Heart left ventricle (tissue), 16 donors: ENCODE results near the gene TMEM94. TPM values are rescaled to one million over a fixed set of nuclear protein-coding genes. Genes with fewer than 3 reads are reported as not detected.

Source experiments
- ATAC-seq, 4 donors: fragments of 200-7000 bp; cut with Tn5 transposase; one replicate each; pipeline ENCODE4 v1.9.1; 2020 to 2022; ENCODE audit warnings: moderate library complexity in 4 of 4, mild to moderate bottlenecking in 3 of 4, moderate number of reproducible peaks in 1 of 4
- DNase-seq, 5 donors: peaks; one replicate each; pipeline ENCODE4 v3.0.0-alpha.2; 2020
- H3K27ac ChIP-seq, 12 donors: fragments of 200-600 bp; sonication (generic) in 4 of 12; one replicate each; pipeline versions ENCODE4 v1.5.0 to v1.8.0; 2016 to 2022; ENCODE audit warnings: mild to moderate bottlenecking in 2 of 12
- H3K27me3 ChIP-seq, 9 donors: fragments of 200-600 bp; sonication (generic) in 2 of 9; one replicate each; pipeline versions ENCODE4 v1.5.1 to v1.8.0; 2016 to 2022; ENCODE audit warnings: mild to moderate bottlenecking in 3 of 9
- H3K36me3 ChIP-seq, 9 donors: fragments of 200-600 bp; sonication (generic) in 2 of 9; one replicate each; pipeline versions ENCODE4 v1.5.0 to v1.8.0; 2018 to 2022; ENCODE audit warnings: mild to moderate bottlenecking in 2 of 9
- H3K4me1 ChIP-seq, 12 donors: fragments of 200-600 bp; sonication (generic) in 4 of 12; one replicate each; pipeline versions ENCODE4 v1.5.0 to v1.8.0; 2016 to 2022; ENCODE audit warnings: mild to moderate bottlenecking in 3 of 12
- H3K4me3 ChIP-seq, 12 donors: fragments of 200-600 bp; sonication (generic) in 4 of 12; one replicate each; pipeline versions ENCODE4 v1.5.0 to v1.8.0; 2017 to 2022; ENCODE audit warnings: mild to moderate bottlenecking in 9 of 12, moderate library complexity in 4 of 12
- H3K9me3 ChIP-seq, 12 donors: fragments of 200-600 bp; sonication (generic) in 4 of 12; one replicate each; pipeline versions ENCODE4 v1.5.0 to v1.8.0; 2016 to 2022; ENCODE audit warnings: mild to moderate bottlenecking in 1 of 12
- POLR2A ChIP-seq, 2 donors: fragments of 450-650 bp; IDR thresholded peaks; one replicate each; pipeline ENCODE4 v1.6.1; 2017; ENCODE audit warnings: antibody characterized with exemption in 2 of 2, mild to moderate bottlenecking in 2 of 2, moderate library complexity in 2 of 2
- WGBS, 4 donors: extraction: QIAGEN DNeasy Blood & Tissue Kit in 2 of 4; methylation state at CpG; one replicate each; pipeline versions ENCODE4 v1.1.5 to v1.1.7; 2013 to 2018; 5-methylcytosine and 5-hydroxymethylcytosine counted together
- intact Hi-C, 10 donors: fragments of 100-400 bp; cut with DNase I; formaldehyde crosslinking; loops; one replicate each; pipeline versions ENCODE4 v1.11.1 to v1.14.2; 2022
- polyA plus RNA-seq, 2 donors: library from polyadenylated mRNA; stranded (reverse); fragments of 200-250 nt; gene quantifications; one replicate each; pipeline ENCODE4 v1.2.3, GENCODE V29; 2013
- total RNA-seq, 9 donors: library from RNA; depleted of rRNA in 2 of 9; stranded (reverse); fragments of >200 nt in 2 of 9; fragmentation: NEBNext Ultra II Directional in 3 of 9; extraction: Animal tissue kit (Norgen Biotek cat#: 25700) in 3 of 9; gene quantifications; one replicate each; pipeline versions ENCODE4 v1.1.0 to v1.2.4, GENCODE V29; 2016 to 2023
- TF ChIP-seq, protein P1 (sequence below), 12 donors: fragments of 200-600 bp; sonication (generic) in 4 of 12; IDR thresholded peaks; one replicate each; pipeline versions ENCODE4 v1.5.0 to v1.8.0; 2018 to 2022; ENCODE audit warnings: antibody characterized with exemption in 12 of 12, mild to moderate bottlenecking in 5 of 12
- donor health status: ischemic (EF 13 %, LVEDD 7.1; RV severe dilation, severe dysfunction).
- donor health status: healthy with polysubstance abuse.
- donor health status: DM: no; HTN: yes; CAD: no.
- donor health status: DM: no; HTN: no; CAD: no.
- donor health status: ischemic (EF 25% LVEDD 6.9; RV normal size, moderate dysfunction).
- donor health status: ischemic (EF 25% LVEDD 5.7; RV mildly dilated, moderate dysfunction).
- donor health status: healthy.
- donor health status: DM: yes; HTN: yes; CAD: no.
- donor health status: ischemic (EF 35%, LVEDD 5.7; RV mildly dilated, moderate dysfunction).
- donor health status: nonischemic (EF 11% LVEDD 7.7; RV severe dilation, severe dysfunction).
- donor health status: DM: yes; HTN: yes; CAD: no.
- donor health status: PGD.
- donor health status: ischemic (EF 29% LVEDD 5.4; RV normal size, mild dysfunction).
- donor health status: nonischemic (EF 23%, LVEDD 6.1; RV moderate dilation, normal function).

TMEM94 gene
- total and polyA plus RNA-seq, 11 donors = 34.1 to 130 (median 47.3) TPM

DNA sequence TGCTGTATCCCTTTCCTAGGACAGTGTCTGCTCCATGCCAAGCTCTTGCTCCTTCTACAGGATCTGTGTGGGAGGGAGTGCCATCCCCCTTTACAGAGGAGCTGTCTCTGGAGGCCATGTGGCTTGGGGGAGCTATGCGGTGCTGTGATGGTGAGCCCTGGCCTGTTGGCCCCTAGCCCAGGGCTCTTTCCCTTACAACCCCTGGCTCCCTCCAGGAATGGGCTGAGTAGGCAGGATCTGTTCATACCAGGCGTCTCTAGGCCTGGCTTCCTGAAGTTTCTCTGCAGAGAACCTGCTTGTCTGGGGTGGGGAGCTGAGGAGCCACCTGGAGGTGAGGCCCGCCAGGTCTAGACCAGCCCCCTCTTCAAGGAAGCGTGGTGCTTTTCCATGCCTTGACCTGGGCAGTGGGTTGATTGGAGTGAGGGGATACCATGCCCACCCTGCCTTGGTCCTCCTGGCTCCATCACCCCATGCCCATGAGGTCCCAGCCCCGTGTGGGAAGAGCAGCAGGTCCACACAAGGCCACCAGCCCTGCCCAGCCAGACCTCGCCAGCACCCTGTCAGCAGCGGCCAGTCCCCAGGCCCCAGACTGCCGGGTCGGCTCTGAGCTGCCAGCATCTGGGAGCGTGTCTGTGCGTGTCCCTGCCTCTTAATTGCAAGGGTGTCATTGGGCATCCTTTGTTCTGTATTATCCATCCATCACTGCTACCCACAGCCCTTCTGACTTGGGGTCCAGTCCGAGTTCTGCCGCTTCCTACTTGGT, 83.7 kb downstream of the TMEM94 start:
- H3K4me3 ChIP-seq = no peak overlapping the region
- H3K9me3 ChIP-seq = no peaks in the 10 kb centered on the region
- DNase-seq (no peak), ATAC-seq (peak; percentile 23 to 50 (median 34))
- no peaks in the 10 kb centered on the region for H3K36me3 ChIP-seq
- TF ChIP-seq, protein P1, sequence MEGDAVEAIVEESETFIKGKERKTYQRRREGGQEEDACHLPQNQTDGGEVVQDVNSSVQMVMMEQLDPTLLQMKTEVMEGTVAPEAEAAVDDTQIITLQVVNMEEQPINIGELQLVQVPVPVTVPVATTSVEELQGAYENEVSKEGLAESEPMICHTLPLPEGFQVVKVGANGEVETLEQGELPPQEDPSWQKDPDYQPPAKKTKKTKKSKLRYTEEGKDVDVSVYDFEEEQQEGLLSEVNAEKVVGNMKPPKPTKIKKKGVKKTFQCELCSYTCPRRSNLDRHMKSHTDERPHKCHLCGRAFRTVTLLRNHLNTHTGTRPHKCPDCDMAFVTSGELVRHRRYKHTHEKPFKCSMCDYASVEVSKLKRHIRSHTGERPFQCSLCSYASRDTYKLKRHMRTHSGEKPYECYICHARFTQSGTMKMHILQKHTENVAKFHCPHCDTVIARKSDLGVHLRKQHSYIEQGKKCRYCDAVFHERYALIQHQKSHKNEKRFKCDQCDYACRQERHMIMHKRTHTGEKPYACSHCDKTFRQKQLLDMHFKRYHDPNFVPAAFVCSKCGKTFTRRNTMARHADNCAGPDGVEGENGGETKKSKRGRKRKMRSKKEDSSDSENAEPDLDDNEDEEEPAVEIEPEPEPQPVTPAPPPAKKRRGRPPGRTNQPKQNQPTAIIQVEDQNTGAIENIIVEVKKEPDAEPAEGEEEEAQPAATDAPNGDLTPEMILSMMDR (IDR thresholded peaks at IDR 0.05) = no peak
- no peak for TF ChIP-seq POLR2A (IDR thresholded peaks at IDR 0.05)
- intact Hi-C loops = loop anchor here in 1 of 10 donors (10.0 kb wide), 1 partner anchor 225 kb away; no protein-coding TSS in a partner anchor
- 84 to 94% (median 87%) methylated on average over 9 to 13 of the region's 13 CpGs for WGBS, 4 donors
- no peaks in the 10 kb centered on the region for H3K27me3 ChIP-seq
- H3K27ac ChIP-seq = no peak overlapping the region
- no peaks in the 10 kb centered on the region for H3K4me1 ChIP-seq

DNA sequence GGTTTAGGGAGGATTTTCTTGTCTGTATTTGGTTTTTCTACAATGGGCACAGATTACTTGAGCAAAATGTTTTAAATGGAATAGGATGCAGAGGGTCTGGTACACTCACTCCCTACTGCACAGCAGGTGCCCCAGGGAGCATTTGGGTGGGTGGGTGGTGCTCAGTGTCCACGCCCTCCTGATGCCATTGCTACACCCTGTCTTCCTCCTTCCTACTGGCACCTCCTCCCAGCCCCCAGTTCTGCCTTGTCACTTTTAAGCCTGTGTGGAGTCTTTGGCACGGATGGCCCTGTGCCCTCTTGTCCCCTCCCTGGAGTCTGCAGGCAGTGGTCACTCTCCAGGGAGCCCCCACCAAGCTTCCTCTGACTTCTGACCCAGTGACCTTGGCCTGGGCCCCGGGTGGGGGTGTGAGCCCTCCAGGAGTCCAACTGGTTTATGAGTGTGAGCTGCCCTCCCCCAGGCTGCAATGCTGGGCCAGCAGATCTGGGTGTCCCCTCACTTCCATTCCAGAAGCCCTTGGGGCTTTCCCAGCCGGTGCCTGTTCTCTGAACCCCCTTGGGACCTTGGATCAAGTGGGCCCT, 84.6 kb downstream of the TMEM94 start:
- H3K4me3 ChIP-seq = no peak overlapping the region
- intact Hi-C loops = no loop called here
- ATAC-seq (no peak), DNase-seq (no peak)
- TF ChIP-seq, protein P1 (IDR thresholded peaks at IDR 0.05) = no peak
- no peak for TF ChIP-seq POLR2A (IDR thresholded peaks at IDR 0.05)
- no peaks in the 10 kb centered on the region for H3K4me1 ChIP-seq
- H3K27ac ChIP-seq = no peak overlapping the region
- no peaks in the 10 kb centered on the region for H3K27me3 ChIP-seq
- no peaks in the 10 kb centered on the region for H3K36me3 ChIP-seq
- H3K9me3 ChIP-seq = no peaks in the 10 kb centered on the region
- WGBS, 4 donors = 63 to 72% (median 68%) methylated on average over 3 to 4 of the region's 4 CpGs

DNA sequence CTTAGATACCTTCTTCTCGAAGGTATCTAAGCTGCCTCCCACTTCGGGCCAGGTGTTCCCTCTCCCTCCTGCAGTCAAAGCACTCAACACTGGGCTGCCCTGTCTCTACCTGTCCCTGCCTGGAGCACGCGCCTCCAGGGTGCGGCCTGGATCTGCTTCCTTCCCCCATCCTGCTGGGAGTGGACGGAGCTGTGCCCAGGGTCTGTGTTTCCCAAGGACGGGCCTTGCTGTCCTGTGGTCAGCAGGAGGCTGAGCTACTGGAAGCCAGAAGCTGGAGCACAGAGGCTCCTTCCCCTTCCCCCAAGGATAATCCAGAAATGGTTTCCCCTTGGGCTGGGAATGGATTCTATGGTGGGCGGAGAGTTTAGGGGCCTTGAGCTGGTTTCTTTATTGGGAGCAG, 85.8 kb downstream of the TMEM94 start:
- H3K27ac ChIP-seq = no peak overlapping the region
- no peaks in the 10 kb centered on the region for H3K36me3 ChIP-seq
- intact Hi-C loops = no loop called here
- TF ChIP-seq, protein P1 (IDR thresholded peaks at IDR 0.05) = no peak
- H3K4me3 ChIP-seq = no peak overlapping the region
- DNase-seq (no peak), ATAC-seq (no peak)
- 88 to 92% (median 91%) methylated on average over 8 of the region's 8 CpGs for WGBS, 4 donors
- H3K27me3 ChIP-seq = no peaks in the 10 kb centered on the region
- H3K4me1 ChIP-seq = no peaks in the 10 kb centered on the region
- no peaks in the 10 kb centered on the region for H3K9me3 ChIP-seq

DNA sequence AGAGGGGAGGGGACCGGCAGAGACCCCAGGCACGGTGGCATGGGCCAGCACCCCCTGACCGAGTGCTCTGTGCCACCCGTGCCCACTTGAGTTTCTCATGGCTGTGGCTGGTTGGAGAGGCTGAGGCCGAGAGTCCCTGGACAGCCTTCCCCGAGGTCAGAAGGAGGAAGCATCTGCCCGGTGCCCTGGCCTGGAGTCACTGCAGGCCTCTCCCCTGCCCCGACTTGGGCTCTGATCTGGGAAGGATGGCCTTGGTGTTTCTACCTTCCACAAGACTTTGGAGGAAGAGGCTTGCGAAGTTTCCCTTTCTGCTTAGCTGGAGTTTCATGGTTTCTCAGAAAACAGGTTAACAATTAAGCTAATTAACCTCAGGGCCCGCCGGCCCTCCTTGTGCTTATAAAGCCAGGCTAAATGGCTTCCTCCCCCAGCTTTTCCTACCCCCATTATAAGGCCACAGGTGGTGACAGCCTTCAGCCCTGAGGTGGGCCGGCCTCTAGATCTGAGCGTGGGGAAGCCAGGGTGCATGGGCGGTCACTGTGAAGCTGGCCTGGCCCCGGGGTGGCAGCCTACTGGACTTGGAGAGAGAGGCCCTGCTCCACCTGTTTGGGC, 86.4 kb downstream of the TMEM94 start:
- ATAC-seq (no peak), DNase-seq (no peak)
- WGBS, 4 donors = 88 to 92% (median 90%) methylated on average over 13 to 15 of the region's 15 CpGs
- Histone ChIP-seq H3K36me3 (no peaks in the 10 kb centered on the region), H3K27ac (no peak overlapping the region), H3K27me3 (no peaks in the 10 kb centered on the region), H3K4me1 (no peaks in the 10 kb centered on the region), H3K9me3 (no peaks in the 10 kb centered on the region), H3K4me3 (no peak overlapping the region)
- intact Hi-C loops = no loop called here
- no peak for TF ChIP-seq POLR2A (IDR thresholded peaks at IDR 0.05)
- TF ChIP-seq, protein P1 (IDR thresholded peaks at IDR 0.05) = no peak
